B cell (primary cell): ENCODE measurements around the gene KIF16B. TPM values are rescaled to one million over a fixed set of nuclear protein-coding genes. Genes with fewer than 3 reads are reported as not detected.

Source experiments
- ATAC-seq: fragments of 200-7000 bp; cut with Tn5 transposase; one replicate; pipeline ENCODE4 v1.10.0; 2021; ENCODE audit warnings: low read depth, mild to moderate bottlenecking, moderate number of reproducible peaks, moderate library complexity
- CTCF ChIA-PET: fragments of 350-600 bp; sonication (Branson Sonifier 250); formaldehyde crosslinking; loops from one replicate; lab custom pipeline; 2021; ENCODE audit warnings: antibody characterized with exemption, inconsistent platforms; lab: Charles Lee
- POLR2A ChIA-PET: fragments of 350-600 bp; sonication (Branson Sonifier 250); formaldehyde crosslinking; loops from one replicate; lab custom pipeline; 2021; ENCODE audit warnings: antibody characterized with exemption; lab: Charles Lee
- DNase-seq: peaks from one replicate; pipeline ENCODE4 v3.0.0; 2013
- H2AFZ ChIP-seq: 2 replicates; pipeline ENCODE4 v1.6.1; 2012; ENCODE audit warnings: mild to moderate bottlenecking, low read depth, low read length; ENCODE audit not compliant: insufficient read depth, poor library complexity, severe bottlenecking
- H3K27ac ChIP-seq, 2 donors: 1 replicate in 1 of 2; 2 replicates in 1 of 2; pipeline ENCODE4 v1.5.1; 2012 to 2013; ENCODE audit warnings: low read length in 2 of 2, mild to moderate bottlenecking in 2 of 2, moderate library complexity in 1 of 2
- H3K27me3 ChIP-seq, 4 experiments: fragments of 200-600 bp in 1 of 4; sonication (generic) in 1 of 4; replicated peaks in 1 of 4; 1 replicate in 2 of 4; 2 replicates in 2 of 4; pipeline versions ENCODE4 v1.6.1 to v1.7.0; 2013 to 2016; ENCODE audit warnings: low read length in 3 of 4, mild to moderate bottlenecking in 2 of 4, mixed read lengths in 1 of 4, moderate library complexity in 1 of 4; ENCODE audit not compliant: insufficient read depth in 4 of 4, control insufficient read depth in 3 of 4; ENCODE audit errors: control extremely low read depth in 1 of 4
- H3K36me3 ChIP-seq, 2 experiments: replicated peaks in 1 of 2; 1 replicate in 1 of 2; 2 replicates in 1 of 2; pipeline versions ENCODE4 v1.6.1 to v1.7.1; 2013; ENCODE audit warnings: low read length in 1 of 2; ENCODE audit not compliant: insufficient read depth in 2 of 2, control insufficient read depth in 1 of 2; ENCODE audit errors: control extremely low read depth in 1 of 2, extremely low read depth in 1 of 2
- H3K4me1 ChIP-seq, 2 donors: fragments of 200-600 bp in 1 of 2; sonication (generic) in 1 of 2; 1 replicate in 1 of 2; 2 replicates in 1 of 2; pipeline versions ENCODE4 v1.5.1 to v1.6.1; 2013 to 2017; ENCODE audit warnings: low read length in 2 of 2; ENCODE audit not compliant: control insufficient read depth in 2 of 2, insufficient read depth in 2 of 2
- H3K4me2 ChIP-seq: replicated peaks from 2 replicates; pipeline ENCODE3; 2012; ENCODE audit warnings: mild to moderate bottlenecking, low read depth, low read length; ENCODE audit not compliant: poor library complexity, severe bottlenecking
- H3K4me3 ChIP-seq, 5 experiments: fragments of 200-600 bp in 1 of 5; sonication (generic) in 1 of 5; 1 replicate in 3 of 5; 2 replicates in 2 of 5; pipeline versions ENCODE4 v1.5.1 to v1.7.0; 2011 to 2016; ENCODE audit warnings: low read length in 4 of 5, mild to moderate bottlenecking in 4 of 5, low read depth in 2 of 5, control low read depth in 1 of 5, moderate library complexity in 1 of 5; ENCODE audit not compliant: insufficient read depth in 1 of 5; ENCODE audit errors: control extremely low read depth in 1 of 5, extremely low read depth in 1 of 5
- H3K79me2 ChIP-seq: fragments of 200-600 bp; sonication (generic); one replicate; pipeline ENCODE4 v1.6.0; 2016; ENCODE audit warnings: low read length; ENCODE audit not compliant: control insufficient read depth, insufficient read depth
- H3K9ac ChIP-seq: fragments of 200-600 bp; sonication (generic); 2 replicates; pipeline ENCODE4 v1.6.1; 2017; ENCODE audit warnings: mild to moderate bottlenecking, low read length, moderate library complexity
- H3K9me3 ChIP-seq, 3 donors: one replicate each; pipeline versions ENCODE4 v1.6.1 to v1.7.1; 2013; ENCODE audit warnings: low read length in 2 of 3; ENCODE audit not compliant: control insufficient read depth in 2 of 3, insufficient read depth in 1 of 3; ENCODE audit errors: control extremely low read depth in 1 of 3
- H4K20me1 ChIP-seq: 2 replicates; pipeline ENCODE4 v1.6.0; 2012; ENCODE audit warnings: mild to moderate bottlenecking, low read length; ENCODE audit not compliant: insufficient read depth, control insufficient read depth, poor library complexity, severe bottlenecking
- H3K27ac Mint-ChIP-seq: one replicate; pipeline ENCODE4 v1.8.0; 2021; ENCODE audit warnings: mixed read lengths
- H3K27me3 Mint-ChIP-seq: one replicate; pipeline ENCODE4 v1.8.0; 2021; ENCODE audit warnings: mixed read lengths
- H3K4me1 Mint-ChIP-seq: one replicate; pipeline ENCODE4 v1.8.0; 2021; ENCODE audit warnings: mixed read lengths
- H3K4me3 Mint-ChIP-seq: one replicate; pipeline ENCODE4 v1.8.0; 2021; ENCODE audit warnings: mixed read lengths
- H3K9me3 Mint-ChIP-seq: one replicate; pipeline ENCODE4 v1.8.0; 2022; ENCODE audit warnings: mixed read lengths; ENCODE audit not compliant: insufficient read depth
- EZH2 ChIP-seq: IDR thresholded peaks from 2 replicates; pipeline ENCODE4 v1.6.1; 2012; ENCODE audit warnings: borderline replicate concordance, low read depth, mild to moderate bottlenecking, moderate library complexity, low read length; ENCODE audit not compliant: insufficient read depth, poor library complexity, severe bottlenecking
- WGBS: methylation state at CpG from one replicate; pipeline ENCODE4 v1.1.5; 2013; ENCODE audit warnings: missing lambda C conversion rate; ENCODE audit not compliant: insufficient coverage; 5-methylcytosine and 5-hydroxymethylcytosine counted together
- intact Hi-C: fragments of 100-400 bp; cut with micrococcal nuclease; formaldehyde crosslinking; loops from one replicate; pipeline ENCODE4 v1.10.0; 2022
- polyA plus RNA-seq: library from polyadenylated mRNA; depleted of rRNA; stranded (reverse); fragments of >200 nt; gene quantifications from 2 replicates; pipeline ENCODE4 v1.2.3, GENCODE V29; 2012
- total RNA-seq, 2 donors: library from RNA; stranded (reverse); fragments of 120-200 nt in 1 of 2; gene quantifications; 1 replicate in 1 of 2; 2 replicates in 1 of 2; pipeline versions ENCODE4 v1.2.3 to v1.2.4, GENCODE V29; 2013 to 2022
- TF ChIP-seq, protein P1 (sequence below): fragments of 200-600 bp; IDR thresholded peaks from one replicate; pipeline ENCODE4 v1.8.0; 2022; ENCODE audit warnings: antibody characterized with exemption, mild to moderate bottlenecking

KIF16B gene
- total and polyA plus RNA-seq, 2 donors (not counting 1 experiment from before 2014, with no cell fraction given), result 4.5 to 13.0 TPM

DNA sequence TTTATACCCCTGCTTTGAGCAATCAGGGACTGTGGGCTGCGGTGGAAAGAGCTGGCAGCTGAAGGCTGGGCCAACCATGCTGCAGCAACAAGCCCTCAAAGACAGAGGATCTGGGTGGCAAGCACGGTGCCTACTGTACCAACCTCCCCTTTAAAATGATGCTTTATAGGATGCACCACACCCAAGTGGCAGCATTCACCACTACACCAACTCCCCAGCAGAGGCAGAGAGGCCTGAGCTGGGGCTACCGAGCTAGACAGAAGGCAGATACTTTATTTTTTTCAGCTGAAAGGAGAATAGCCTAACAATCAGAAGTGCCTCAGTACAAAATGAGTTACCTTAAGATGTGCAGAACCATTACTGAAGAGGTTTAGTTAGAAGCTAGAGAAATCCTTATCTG is 31.4 kb downstream of the KIF16B start:
- ChIA-PET POLR2A (no interaction called here), CTCF (no interaction called here)
- H4K20me1 ChIP-seq, result no peaks in the 10 kb centered on the region
- H3K27ac ChIP-seq, result no peak overlapping the region
- H3K79me2 ChIP-seq, result peaks cover 7% of the 10 kb centered on the region
- H2AFZ ChIP-seq, result no peak overlapping the region
- intact Hi-C loops, result no loop called here
- no peak for ATAC-seq
- H3K27ac Mint-ChIP-seq, result no peak overlapping the region
- no peak overlapping the region for H3K9ac ChIP-seq
- H3K27me3 Mint-ChIP-seq, result no peaks in the 10 kb centered on the region
- no peak overlapping the region for H3K4me3 ChIP-seq
- TF ChIP-seq EZH2, result no peak
- TF ChIP-seq, protein P1, sequence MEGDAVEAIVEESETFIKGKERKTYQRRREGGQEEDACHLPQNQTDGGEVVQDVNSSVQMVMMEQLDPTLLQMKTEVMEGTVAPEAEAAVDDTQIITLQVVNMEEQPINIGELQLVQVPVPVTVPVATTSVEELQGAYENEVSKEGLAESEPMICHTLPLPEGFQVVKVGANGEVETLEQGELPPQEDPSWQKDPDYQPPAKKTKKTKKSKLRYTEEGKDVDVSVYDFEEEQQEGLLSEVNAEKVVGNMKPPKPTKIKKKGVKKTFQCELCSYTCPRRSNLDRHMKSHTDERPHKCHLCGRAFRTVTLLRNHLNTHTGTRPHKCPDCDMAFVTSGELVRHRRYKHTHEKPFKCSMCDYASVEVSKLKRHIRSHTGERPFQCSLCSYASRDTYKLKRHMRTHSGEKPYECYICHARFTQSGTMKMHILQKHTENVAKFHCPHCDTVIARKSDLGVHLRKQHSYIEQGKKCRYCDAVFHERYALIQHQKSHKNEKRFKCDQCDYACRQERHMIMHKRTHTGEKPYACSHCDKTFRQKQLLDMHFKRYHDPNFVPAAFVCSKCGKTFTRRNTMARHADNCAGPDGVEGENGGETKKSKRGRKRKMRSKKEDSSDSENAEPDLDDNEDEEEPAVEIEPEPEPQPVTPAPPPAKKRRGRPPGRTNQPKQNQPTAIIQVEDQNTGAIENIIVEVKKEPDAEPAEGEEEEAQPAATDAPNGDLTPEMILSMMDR, result no peak
- no peaks in the 10 kb centered on the region for H3K9me3 Mint-ChIP-seq
- H3K36me3 ChIP-seq, result peaks cover 0 to 2% of the 10 kb centered on the region in 2 experiments
- H3K27me3 ChIP-seq, result no peaks in the 10 kb centered on the region
- H3K4me2 ChIP-seq, result no peak overlapping the region
- WGBS, result 100% methylated on average over 1 of the region's 3 CpGs
- DNase-seq, result no peak
- peaks cover 2% of the 10 kb centered on the region for H3K4me1 Mint-ChIP-seq
- no peaks in the 10 kb centered on the region for H3K4me1 ChIP-seq
- no peaks in the 10 kb centered on the region for H3K9me3 ChIP-seq
- H3K4me3 Mint-ChIP-seq, result no peak overlapping the region

DNA sequence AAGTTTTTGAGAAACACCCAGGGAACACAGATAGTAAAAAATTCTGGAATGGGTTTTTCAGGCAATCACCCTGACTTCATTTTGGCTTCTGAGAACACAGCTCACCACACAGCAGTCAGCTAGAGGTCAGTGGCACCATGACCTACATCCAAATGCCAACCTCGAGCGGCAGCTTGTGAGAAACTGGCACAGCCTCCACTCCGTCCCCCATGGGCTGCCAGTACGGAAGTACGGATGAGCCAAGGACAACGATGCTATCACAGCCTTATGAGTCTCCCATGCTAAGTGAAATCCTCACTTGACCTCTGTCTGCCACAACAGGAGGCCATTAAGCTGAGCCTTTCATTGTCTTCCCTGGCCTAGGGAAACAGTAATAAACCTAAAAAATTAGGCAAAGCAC is 32.0 kb downstream of the KIF16B start:
- WGBS, result 98% methylated on average over 6 of the region's 6 CpGs
- CTCF ChIA-PET, result no interaction called here
- POLR2A ChIA-PET, result no interaction called here
- no peaks in the 10 kb centered on the region for H3K27me3 Mint-ChIP-seq
- H3K4me1 ChIP-seq, result no peaks in the 10 kb centered on the region
- H3K4me3 Mint-ChIP-seq, result no peak overlapping the region
- no peak for TF ChIP-seq EZH2
- TF ChIP-seq, protein P1, result no peak
- no peaks in the 10 kb centered on the region for H3K9me3 ChIP-seq
- H3K4me1 Mint-ChIP-seq, result peaks cover 2% of the 10 kb centered on the region
- H3K4me2 ChIP-seq, result no peak overlapping the region
- no peak overlapping the region for H3K4me3 ChIP-seq
- no peak overlapping the region for H3K9ac ChIP-seq
- peaks cover 0 to 2% of the 10 kb centered on the region in 2 experiments for H3K36me3 ChIP-seq
- no peak overlapping the region for H2AFZ ChIP-seq
- H3K27ac ChIP-seq, result no peak overlapping the region
- no peak for DNase-seq
- intact Hi-C loops, result no loop called here
- no peak for ATAC-seq
- peaks cover 7% of the 10 kb centered on the region for H3K79me2 ChIP-seq
- no peaks in the 10 kb centered on the region for H4K20me1 ChIP-seq
- no peaks in the 10 kb centered on the region for H3K9me3 Mint-ChIP-seq
- H3K27ac Mint-ChIP-seq, result no peak overlapping the region
- no peaks in the 10 kb centered on the region for H3K27me3 ChIP-seq
